MCF 10A (cell line): ENCODE data around the gene SLIT3. TPM values are rescaled to one million over a fixed set of nuclear protein-coding genes. Genes with fewer than 3 reads are reported as not detected.

Experiments
- BruUV-seq: library from RNA; stranded (reverse); fragments of 400-500 nt; replicated peaks from 2 replicates; lab custom pipeline; 2021; lab: Mats Ljungman, UMichigan
- CTCF ChIA-PET: fragments of 300-600 bp; sonication (Branson Sonifier 250); formaldehyde crosslinking; extraction: SDS; loops from one replicate; lab custom pipeline; 2021; ENCODE audit warnings: antibody characterized with exemption, inconsistent platforms; lab: Yijun Ruan, JAX
- POLR2A ChIA-PET: fragments of 300-600, 350-650 bp; sonication (Branson Sonifier 250); formaldehyde crosslinking; extraction: SDS; loops from one replicate; lab custom pipeline; 2020; ENCODE audit warnings: antibody characterized with exemption, inconsistent platforms; lab: Yijun Ruan, JAX
- DNase-seq: peaks from one replicate; pipeline ENCODE4 v3.0.0-alpha.2; 2018; ENCODE audit not compliant: unreplicated experiment
- H3K27ac Mint-ChIP-seq: one replicate; pipeline ENCODE4 v1.8.0; 2022; ENCODE audit warnings: mild to moderate bottlenecking, low read depth, mixed read lengths; ENCODE audit not compliant: unreplicated experiment
- H3K27me3 Mint-ChIP-seq: one replicate; pipeline ENCODE4 v1.8.0; 2022; ENCODE audit warnings: mixed read lengths; ENCODE audit not compliant: insufficient read depth, unreplicated experiment
- H3K36me3 Mint-ChIP-seq: one replicate; pipeline ENCODE4 v1.8.0; 2022; ENCODE audit warnings: mild to moderate bottlenecking, moderate library complexity, mixed read lengths; ENCODE audit not compliant: insufficient read depth, unreplicated experiment
- H3K4me1 Mint-ChIP-seq: one replicate; pipeline ENCODE4 v1.8.0; 2022; ENCODE audit warnings: mixed read lengths; ENCODE audit not compliant: insufficient read depth, unreplicated experiment
- H3K4me3 Mint-ChIP-seq: one replicate; pipeline ENCODE4 v1.8.0; 2022; ENCODE audit warnings: mild to moderate bottlenecking, moderate library complexity, mixed read lengths; ENCODE audit not compliant: unreplicated experiment
- H3K9me3 Mint-ChIP-seq: one replicate; pipeline ENCODE4 v1.8.0; 2022; ENCODE audit warnings: mixed read lengths; ENCODE audit not compliant: unreplicated experiment
- intact Hi-C: fragments of 100-400 bp; cut with micrococcal nuclease; formaldehyde crosslinking; loops from 2 replicates; pipeline ENCODE4 v1.14.1; 2022
- total RNA-seq: library from RNA; stranded (reverse); gene quantifications from 2 replicates; pipeline ENCODE4 v1.2.3, GENCODE V29; 2022
- TF ChIP-seq, protein P1 (sequence below): fragments of 200-600 bp; IDR thresholded peaks from one replicate; pipeline ENCODE4 v1.8.0; 2022; ENCODE audit warnings: antibody characterized with exemption, mild to moderate bottlenecking; ENCODE audit not compliant: unreplicated experiment

Gene SLIT3
- total RNA-seq, 1 experiment from 2014 or later, result 0.89 TPM

DNA sequence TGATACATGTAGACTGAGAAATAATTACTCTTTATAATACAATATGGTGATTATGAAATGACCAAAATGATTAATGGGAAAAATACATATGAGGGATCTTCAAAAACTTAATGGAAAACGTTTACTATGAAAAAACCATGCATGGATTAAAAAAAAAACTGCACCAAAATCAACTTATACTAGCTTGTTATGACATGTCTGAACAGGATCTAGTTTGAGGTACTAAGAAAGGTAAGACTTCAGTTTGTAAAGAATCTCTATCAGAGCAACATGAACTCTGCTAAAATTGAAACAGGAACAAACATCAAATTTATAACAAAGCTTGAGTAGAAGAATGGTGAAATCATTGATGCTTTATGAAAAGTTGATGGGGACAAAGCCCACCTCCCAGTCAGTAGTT, 178.0 kb downstream of the SLIT3 start:
- no peak overlapping the region for H3K4me3 Mint-ChIP-seq
- H3K27ac Mint-ChIP-seq, result no peak overlapping the region
- peaks cover 47% of the 10 kb centered on the region for H3K9me3 Mint-ChIP-seq
- no TSS peak for BruUV-seq
- no peaks in the 10 kb centered on the region for H3K27me3 Mint-ChIP-seq
- intact Hi-C loops, result no loop called here
- H3K36me3 Mint-ChIP-seq, result no peaks in the 10 kb centered on the region
- no peak for DNase-seq
- H3K4me1 Mint-ChIP-seq, result no peaks in the 10 kb centered on the region
- POLR2A ChIA-PET, result interaction anchor here (1.0 kb wide), 1 partner anchor 9 kb away, joined by 3 read pairs; no protein-coding TSS in a partner anchor
- CTCF ChIA-PET, result interaction anchor here (0.6 to 1.3 kb wide), 5 partner anchors 33 to 441 kb away, joined by 3 to 4 read pairs (median 3); no protein-coding TSS in a partner anchor
- TF ChIP-seq, protein P1, sequence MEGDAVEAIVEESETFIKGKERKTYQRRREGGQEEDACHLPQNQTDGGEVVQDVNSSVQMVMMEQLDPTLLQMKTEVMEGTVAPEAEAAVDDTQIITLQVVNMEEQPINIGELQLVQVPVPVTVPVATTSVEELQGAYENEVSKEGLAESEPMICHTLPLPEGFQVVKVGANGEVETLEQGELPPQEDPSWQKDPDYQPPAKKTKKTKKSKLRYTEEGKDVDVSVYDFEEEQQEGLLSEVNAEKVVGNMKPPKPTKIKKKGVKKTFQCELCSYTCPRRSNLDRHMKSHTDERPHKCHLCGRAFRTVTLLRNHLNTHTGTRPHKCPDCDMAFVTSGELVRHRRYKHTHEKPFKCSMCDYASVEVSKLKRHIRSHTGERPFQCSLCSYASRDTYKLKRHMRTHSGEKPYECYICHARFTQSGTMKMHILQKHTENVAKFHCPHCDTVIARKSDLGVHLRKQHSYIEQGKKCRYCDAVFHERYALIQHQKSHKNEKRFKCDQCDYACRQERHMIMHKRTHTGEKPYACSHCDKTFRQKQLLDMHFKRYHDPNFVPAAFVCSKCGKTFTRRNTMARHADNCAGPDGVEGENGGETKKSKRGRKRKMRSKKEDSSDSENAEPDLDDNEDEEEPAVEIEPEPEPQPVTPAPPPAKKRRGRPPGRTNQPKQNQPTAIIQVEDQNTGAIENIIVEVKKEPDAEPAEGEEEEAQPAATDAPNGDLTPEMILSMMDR, result no peak

DNA sequence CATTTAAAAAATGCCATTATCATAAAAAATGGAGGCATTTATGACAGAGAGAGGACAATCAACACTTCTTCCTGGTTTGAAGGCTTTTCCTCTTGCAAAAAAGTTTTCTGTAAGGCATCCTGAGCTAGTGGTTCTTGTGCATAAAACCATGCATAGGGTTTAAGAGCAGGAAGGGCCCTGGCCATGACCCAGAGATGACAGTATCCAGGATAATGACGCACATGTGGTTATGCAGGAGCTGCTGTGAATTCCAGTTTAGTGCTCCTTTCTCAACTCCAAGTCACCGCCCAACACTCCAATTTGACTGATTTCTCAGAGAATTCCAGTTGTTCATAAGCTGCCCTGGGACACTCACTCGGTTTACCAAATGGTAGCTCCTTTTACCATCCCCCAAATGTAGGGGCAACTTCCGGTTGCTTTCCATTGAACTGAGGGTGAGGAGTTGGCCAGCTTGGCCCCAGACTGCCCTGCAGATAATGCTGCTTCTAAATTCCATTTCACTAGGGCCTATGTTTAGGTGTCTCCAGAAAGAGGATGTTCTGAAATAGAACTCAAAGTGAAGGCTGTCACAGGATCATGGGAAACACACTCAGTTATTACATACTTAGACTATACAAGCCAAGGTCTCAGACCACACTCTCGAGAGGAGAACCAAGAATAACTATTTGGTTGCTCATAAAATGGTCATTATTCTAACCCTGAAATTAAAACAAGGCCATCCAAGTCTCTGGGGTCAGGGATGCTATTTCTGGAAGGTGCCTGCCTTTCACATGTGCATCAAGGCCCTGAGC, 179.1 kb downstream of the SLIT3 start:
- no TSS peak for BruUV-seq
- Mint-ChIP-seq H3K4me1 (no peaks in the 10 kb centered on the region), H3K27ac (no peak overlapping the region), H3K27me3 (no peaks in the 10 kb centered on the region), H3K36me3 (no peaks in the 10 kb centered on the region), H3K9me3 (peaks cover 47% of the 10 kb centered on the region), H3K4me3 (no peak overlapping the region)
- DNase-seq, result no peak
- CTCF ChIA-PET, result interaction anchor here (0.5 to 1.1 kb wide), 3 partner anchors 9 to 1012 kb away, joined by 3 to 5 read pairs (median 3); no protein-coding TSS in a partner anchor
- POLR2A ChIA-PET, result interaction anchor here (1.0 to 1.1 kb wide), 2 partner anchors 8 to 9 kb away, joined by 3 read pairs; no protein-coding TSS in a partner anchor
- intact Hi-C loops, result no loop called here
- TF ChIP-seq, protein P1, result no peak

DNA sequence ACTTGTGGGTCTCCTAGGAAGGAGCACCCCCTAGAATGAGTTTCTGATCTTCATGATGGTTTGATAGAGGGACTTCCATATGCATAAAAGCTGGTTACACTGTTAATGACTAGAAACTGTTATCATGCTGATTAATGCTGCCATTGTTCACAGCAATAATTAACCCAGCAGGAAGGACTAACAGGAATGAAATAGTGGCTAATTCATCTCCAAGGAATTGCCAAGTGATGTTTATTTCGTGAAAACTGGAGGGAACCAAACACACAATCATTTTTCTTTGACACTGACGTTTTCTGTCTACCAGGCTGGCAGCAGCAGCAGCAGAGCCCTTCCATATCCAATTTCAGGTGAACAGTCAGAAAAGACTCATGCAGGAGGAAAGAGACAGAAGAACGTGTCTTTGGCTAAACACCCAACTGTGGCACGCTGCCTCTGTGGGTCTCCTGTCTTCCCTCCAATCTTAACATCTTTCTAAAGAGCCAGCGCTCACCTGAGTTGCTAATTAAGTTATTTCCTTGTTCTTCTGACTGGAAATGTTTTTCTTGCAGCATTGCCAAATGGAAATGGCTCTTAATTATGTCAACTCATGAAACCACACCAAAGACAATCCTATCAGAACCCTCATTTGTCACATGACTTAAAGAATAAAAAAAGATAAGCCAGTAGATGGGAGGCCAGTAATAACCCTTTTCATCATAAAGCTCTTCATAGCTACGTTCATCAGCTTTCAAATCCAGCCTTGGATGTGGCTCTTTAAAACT, 181.5 kb downstream of the SLIT3 start:
- TF ChIP-seq, protein P1, result no peak
- Mint-ChIP-seq H3K36me3 (no peaks in the 10 kb centered on the region), H3K27me3 (no peaks in the 10 kb centered on the region), H3K9me3 (peaks cover 43% of the 10 kb centered on the region), H3K4me1 (no peaks in the 10 kb centered on the region), H3K27ac (no peak overlapping the region), H3K4me3 (no peak overlapping the region)
- CTCF ChIA-PET, result interaction anchor here (0.7 kb wide), 1 partner anchor 94 kb away, joined by 3 read pairs; no protein-coding TSS in a partner anchor
- POLR2A ChIA-PET, result no interaction called here
- intact Hi-C loops, result no loop called here
- no TSS peak for BruUV-seq
- DNase-seq, result no peak
